WTC11 (cell line): ENCODE results near the gene TMEM205.

Experiments
- NFE2L1 ChIP-seq: sonication (generic); formaldehyde crosslinking; IDR thresholded peaks from 2 replicates; pipeline ENCODE4 v1.8.1; 2023; ENCODE audit warnings: missing genetic modification reagents
- ZNF263 ChIP-seq: sonication (generic); formaldehyde crosslinking; IDR thresholded peaks from 2 replicates; pipeline ENCODE4 v1.8.1; 2022; ENCODE audit warnings: low read depth, mild to moderate bottlenecking, moderate library complexity, missing genetic modification reagents
- TF ChIP-seq, protein P1 (sequence below): fragments of 200-600 bp; IDR thresholded peaks from 2 replicates; pipeline ENCODE4 v1.8.0; 2022; ENCODE audit warnings: antibody characterized with exemption

GRCh38 chr19:11337080-11337479 lies 9.0 kb downstream of the TMEM205 start:
- TF ChIP-seq NFE2L1 (CRISPR knock-in tag) (no peak), ZNF263 (CRISPR knock-in tag) (no peak)
- TF ChIP-seq, protein P1, sequence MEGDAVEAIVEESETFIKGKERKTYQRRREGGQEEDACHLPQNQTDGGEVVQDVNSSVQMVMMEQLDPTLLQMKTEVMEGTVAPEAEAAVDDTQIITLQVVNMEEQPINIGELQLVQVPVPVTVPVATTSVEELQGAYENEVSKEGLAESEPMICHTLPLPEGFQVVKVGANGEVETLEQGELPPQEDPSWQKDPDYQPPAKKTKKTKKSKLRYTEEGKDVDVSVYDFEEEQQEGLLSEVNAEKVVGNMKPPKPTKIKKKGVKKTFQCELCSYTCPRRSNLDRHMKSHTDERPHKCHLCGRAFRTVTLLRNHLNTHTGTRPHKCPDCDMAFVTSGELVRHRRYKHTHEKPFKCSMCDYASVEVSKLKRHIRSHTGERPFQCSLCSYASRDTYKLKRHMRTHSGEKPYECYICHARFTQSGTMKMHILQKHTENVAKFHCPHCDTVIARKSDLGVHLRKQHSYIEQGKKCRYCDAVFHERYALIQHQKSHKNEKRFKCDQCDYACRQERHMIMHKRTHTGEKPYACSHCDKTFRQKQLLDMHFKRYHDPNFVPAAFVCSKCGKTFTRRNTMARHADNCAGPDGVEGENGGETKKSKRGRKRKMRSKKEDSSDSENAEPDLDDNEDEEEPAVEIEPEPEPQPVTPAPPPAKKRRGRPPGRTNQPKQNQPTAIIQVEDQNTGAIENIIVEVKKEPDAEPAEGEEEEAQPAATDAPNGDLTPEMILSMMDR: no peak
